ENCODE results near the gene FNBP1L. TPM values are rescaled to one million over a fixed set of nuclear protein-coding genes. Genes with fewer than 3 reads are reported as not detected.
A peak's percentile ranks its signal among the peaks of the same experiment; 100 is the strongest.

FNBP1L gene
- total RNA-seq, 1 experiment from 2014 or later: 119 TPM

- H3K79me2 ChIP-seq (ENCODE audit: insufficient read depth, low read length): no peaks in the 10 kb centered on the region
- H3K18ac ChIP-seq (ENCODE audit: insufficient read length, low read depth, low read length): no peak overlapping the region
- H2BK15ac ChIP-seq (ENCODE audit: low read depth, low read length): no peak overlapping the region
- no peak overlapping the region for H4K91ac ChIP-seq (ENCODE audit: insufficient read length, low read depth, low read length)
- Mint-ChIP-seq H3K27me3 (ENCODE audit: low read depth) (no peaks in the 10 kb centered on the region), H3K9me3 (no peaks in the 10 kb centered on the region), H3K36me3 (ENCODE audit: insufficient read depth in 1 of 3, low read depth in 3 of 3) (peaks cover 14 to 61% (median 36%) of the 10 kb centered on the region in 3 experiments), H3K4me3 (no peak overlapping the region; a peak in 1 of 5 replicates), H3K27ac (peak overlapping the region in 2 of 3 experiments; percentile 77 to 78; a peak in 4 of 7 replicates), H3K4me1 (peaks cover 7 to 11% of the 10 kb centered on the region in 2 experiments)
- H4K20me1 ChIP-seq (ENCODE audit: control insufficient read depth, insufficient read depth, insufficient read length): no peaks in the 10 kb centered on the region
- H3K27me3 ChIP-seq (ENCODE audit: insufficient read depth, low read length): no peaks in the 10 kb centered on the region
- no peak overlapping the region for H2BK120ac ChIP-seq (ENCODE audit: low read depth, low read length, poor library complexity, severe bottlenecking)
- DNase-seq: no peak
- peaks cover 4% of the 10 kb centered on the region; the same call in 1 of the 2 replicates for H3K4me1 ChIP-seq (ENCODE audit: insufficient read depth, low read length)
- H3K79me1 ChIP-seq (ENCODE audit: insufficient read depth, low read depth, low read length, poor library complexity, severe bottlenecking): no peaks in the 10 kb centered on the region
- H2AK5ac ChIP-seq (ENCODE audit: insufficient read length, low read length): no peak overlapping the region
- H4K5ac ChIP-seq (ENCODE audit: insufficient read length, low read depth, low read length): no peak overlapping the region
- no peak overlapping the region for H4K8ac ChIP-seq (replicated peaks; ENCODE audit: insufficient read length, low read depth, low read length)
- H3K9me3 ChIP-seq (ENCODE audit: control insufficient read depth, low read depth, low read length): no peaks in the 10 kb centered on the region
- H2AFZ ChIP-seq (ENCODE audit: low read length): no peak overlapping the region
- no CpG with 5 or more reads among the region's 15 CpGs for WGBS (ENCODE audit: extremely low coverage, insufficient read length, low lambda C conversion rate)
- no peaks in the 10 kb centered on the region for H3K23me2 ChIP-seq (ENCODE audit: insufficient read length, low read depth, low read length, poor library complexity, severe bottlenecking)
- no peak overlapping the region for H3K4me2 ChIP-seq (ENCODE audit: insufficient read depth, insufficient read length, low read length)
- no peak overlapping the region for H3K9ac ChIP-seq (ENCODE audit: extremely low read depth, insufficient read length, low read length)
- no peak overlapping the region for H2BK5ac ChIP-seq (ENCODE audit: insufficient read length, low read length)
- H3K14ac ChIP-seq (ENCODE audit: insufficient read depth, low read length): no peak overlapping the region
- no peak overlapping the region for H3K27ac ChIP-seq (ENCODE audit: insufficient read length, low read depth, low read length)
- no peak overlapping the region for H2BK12ac ChIP-seq (ENCODE audit: insufficient read length, low read depth, low read length)
- no peak overlapping the region for H3K4ac ChIP-seq (ENCODE audit: low read depth, low read length)
- TF ChIP-seq, protein P1, sequence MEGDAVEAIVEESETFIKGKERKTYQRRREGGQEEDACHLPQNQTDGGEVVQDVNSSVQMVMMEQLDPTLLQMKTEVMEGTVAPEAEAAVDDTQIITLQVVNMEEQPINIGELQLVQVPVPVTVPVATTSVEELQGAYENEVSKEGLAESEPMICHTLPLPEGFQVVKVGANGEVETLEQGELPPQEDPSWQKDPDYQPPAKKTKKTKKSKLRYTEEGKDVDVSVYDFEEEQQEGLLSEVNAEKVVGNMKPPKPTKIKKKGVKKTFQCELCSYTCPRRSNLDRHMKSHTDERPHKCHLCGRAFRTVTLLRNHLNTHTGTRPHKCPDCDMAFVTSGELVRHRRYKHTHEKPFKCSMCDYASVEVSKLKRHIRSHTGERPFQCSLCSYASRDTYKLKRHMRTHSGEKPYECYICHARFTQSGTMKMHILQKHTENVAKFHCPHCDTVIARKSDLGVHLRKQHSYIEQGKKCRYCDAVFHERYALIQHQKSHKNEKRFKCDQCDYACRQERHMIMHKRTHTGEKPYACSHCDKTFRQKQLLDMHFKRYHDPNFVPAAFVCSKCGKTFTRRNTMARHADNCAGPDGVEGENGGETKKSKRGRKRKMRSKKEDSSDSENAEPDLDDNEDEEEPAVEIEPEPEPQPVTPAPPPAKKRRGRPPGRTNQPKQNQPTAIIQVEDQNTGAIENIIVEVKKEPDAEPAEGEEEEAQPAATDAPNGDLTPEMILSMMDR (conservative IDR thresholded peaks at IDR 0.05): no peak
- H3K23ac ChIP-seq (ENCODE audit: insufficient read length, low read depth, low read length): no peak overlapping the region
- no peak overlapping the region for H3T11ph ChIP-seq (ENCODE audit: low read length)
- no peak overlapping the region for H3K56ac ChIP-seq (ENCODE audit: insufficient read length, low read depth, low read length)
- no peak overlapping the region for H2BK20ac ChIP-seq (ENCODE audit: low read depth, low read length, poor library complexity, severe bottlenecking)
Measured at GRCh38 chr1:93567255-93567918, 119.5 kb downstream of the FNBP1L start.
